Tibial nerve (tissue), 4 donors: Measurements from ENCODE around the gene KCNQ1.

ENCODE experiments used
- CTCF ChIP-seq, 5 experiments: fragments of 200-600 bp in 3 of 5; fragments of 450-650 bp in 2 of 5; sonication (generic) in 3 of 5; IDR thresholded peaks; one replicate each; pipeline ENCODE4 v1.5.1; 2016 to 2019; ENCODE audit warnings: antibody characterized with exemption in 5 of 5, mild to moderate bottlenecking in 3 of 5, moderate library complexity in 2 of 5
- EP300 ChIP-seq, 2 donors: sonication (generic); formaldehyde crosslinking; IDR thresholded peaks; one replicate each; pipeline ENCODE4 v1.6.1; 2017; ENCODE audit warnings: antibody characterized with exemption in 2 of 2, mild to moderate bottlenecking in 1 of 2

- peak in 4 of 5 experiments; percentile 32 to 55 (median 40) for TF ChIP-seq CTCF (IDR thresholded peaks at IDR 0.05)
- peak; percentile 19 to 69 for TF ChIP-seq EP300 (IDR thresholded peaks at IDR 0.05)
These were observed 334.1 kb downstream of the KCNQ1 start for GRCh38 chr11:2778630-2779498.
